SU-DHL-6 (cell line): ENCODE results near the gene MT1G.
"Not testable (repeated sequence)": the region's sequence is repeated elsewhere in the genome, so short reads cannot be mapped to it uniquely, and the experiment has no call there.

Experiments used
- EZH2phosphoT487 ChIP-seq: fragments of 200-600 bp; sonication (generic), shearing (Covaris generic); conservative IDR thresholded peaks from 2 replicates; pipeline ENCODE4 v1.6.1; 2018; ENCODE audit warnings: mild to moderate bottlenecking, antibody characterized with exemption, low read length, moderate library complexity, mixed read lengths
- TF ChIP-seq, protein P1 (sequence below): fragments of 200-600 bp; sonication (generic); IDR thresholded peaks from one replicate; pipeline ENCODE4 v1.5.1; 2017; ENCODE audit warnings: antibody characterized with exemption, mild to moderate bottlenecking, low read length, moderate library complexity; ENCODE audit not compliant: insufficient read depth, poor library complexity, severe bottlenecking

DNA sequence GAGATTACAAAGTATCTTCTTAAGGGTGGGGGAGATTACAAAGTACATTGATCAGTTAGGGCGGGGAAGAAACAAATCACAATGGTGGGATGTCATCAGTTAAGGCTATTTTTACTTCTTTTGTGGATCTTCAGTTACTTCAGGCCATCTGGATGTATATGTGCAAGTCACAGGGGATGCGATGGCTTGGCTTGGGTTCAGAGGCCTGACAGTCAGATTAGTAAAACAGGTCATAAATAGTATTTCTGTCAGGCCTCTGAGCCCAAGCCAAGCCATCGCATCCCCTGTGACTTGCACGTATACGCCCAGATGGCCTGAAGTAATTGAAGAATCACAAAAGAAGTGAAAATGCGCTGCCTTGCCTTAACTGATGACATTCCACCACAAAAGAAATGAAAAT, 6.7 kb upstream of the MT1G start:
- TF ChIP-seq, protein P1, sequence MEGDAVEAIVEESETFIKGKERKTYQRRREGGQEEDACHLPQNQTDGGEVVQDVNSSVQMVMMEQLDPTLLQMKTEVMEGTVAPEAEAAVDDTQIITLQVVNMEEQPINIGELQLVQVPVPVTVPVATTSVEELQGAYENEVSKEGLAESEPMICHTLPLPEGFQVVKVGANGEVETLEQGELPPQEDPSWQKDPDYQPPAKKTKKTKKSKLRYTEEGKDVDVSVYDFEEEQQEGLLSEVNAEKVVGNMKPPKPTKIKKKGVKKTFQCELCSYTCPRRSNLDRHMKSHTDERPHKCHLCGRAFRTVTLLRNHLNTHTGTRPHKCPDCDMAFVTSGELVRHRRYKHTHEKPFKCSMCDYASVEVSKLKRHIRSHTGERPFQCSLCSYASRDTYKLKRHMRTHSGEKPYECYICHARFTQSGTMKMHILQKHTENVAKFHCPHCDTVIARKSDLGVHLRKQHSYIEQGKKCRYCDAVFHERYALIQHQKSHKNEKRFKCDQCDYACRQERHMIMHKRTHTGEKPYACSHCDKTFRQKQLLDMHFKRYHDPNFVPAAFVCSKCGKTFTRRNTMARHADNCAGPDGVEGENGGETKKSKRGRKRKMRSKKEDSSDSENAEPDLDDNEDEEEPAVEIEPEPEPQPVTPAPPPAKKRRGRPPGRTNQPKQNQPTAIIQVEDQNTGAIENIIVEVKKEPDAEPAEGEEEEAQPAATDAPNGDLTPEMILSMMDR = not testable (repeated sequence)
- TF ChIP-seq EZH2phosphoT487 = not testable (repeated sequence)
